CD4-positive, alpha-beta T cell treated with Interleukin-6 for 4 hours (primary cell): Measurements from ENCODE around the gene CAPRIN2.

Experiments used
- DNase-seq: peaks from one replicate; pipeline ENCODE4 v3.0.0-alpha.2; 2020; ENCODE audit warnings: mixed read lengths

CAPRIN2 gene, protein sequence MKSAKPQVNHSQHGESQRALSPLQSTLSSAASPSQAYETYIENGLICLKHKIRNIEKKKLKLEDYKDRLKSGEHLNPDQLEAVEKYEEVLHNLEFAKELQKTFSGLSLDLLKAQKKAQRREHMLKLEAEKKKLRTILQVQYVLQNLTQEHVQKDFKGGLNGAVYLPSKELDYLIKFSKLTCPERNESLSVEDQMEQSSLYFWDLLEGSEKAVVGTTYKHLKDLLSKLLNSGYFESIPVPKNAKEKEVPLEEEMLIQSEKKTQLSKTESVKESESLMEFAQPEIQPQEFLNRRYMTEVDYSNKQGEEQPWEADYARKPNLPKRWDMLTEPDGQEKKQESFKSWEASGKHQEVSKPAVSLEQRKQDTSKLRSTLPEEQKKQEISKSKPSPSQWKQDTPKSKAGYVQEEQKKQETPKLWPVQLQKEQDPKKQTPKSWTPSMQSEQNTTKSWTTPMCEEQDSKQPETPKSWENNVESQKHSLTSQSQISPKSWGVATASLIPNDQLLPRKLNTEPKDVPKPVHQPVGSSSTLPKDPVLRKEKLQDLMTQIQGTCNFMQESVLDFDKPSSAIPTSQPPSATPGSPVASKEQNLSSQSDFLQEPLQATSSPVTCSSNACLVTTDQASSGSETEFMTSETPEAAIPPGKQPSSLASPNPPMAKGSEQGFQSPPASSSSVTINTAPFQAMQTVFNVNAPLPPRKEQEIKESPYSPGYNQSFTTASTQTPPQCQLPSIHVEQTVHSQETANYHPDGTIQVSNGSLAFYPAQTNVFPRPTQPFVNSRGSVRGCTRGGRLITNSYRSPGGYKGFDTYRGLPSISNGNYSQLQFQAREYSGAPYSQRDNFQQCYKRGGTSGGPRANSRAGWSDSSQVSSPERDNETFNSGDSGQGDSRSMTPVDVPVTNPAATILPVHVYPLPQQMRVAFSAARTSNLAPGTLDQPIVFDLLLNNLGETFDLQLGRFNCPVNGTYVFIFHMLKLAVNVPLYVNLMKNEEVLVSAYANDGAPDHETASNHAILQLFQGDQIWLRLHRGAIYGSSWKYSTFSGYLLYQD

GRCh38 chr12:30754750-30755394 is at the start of gene CAPRIN2:
TSS of gene CAPRIN2 (minus strand) at chr12:30754951. CDS start at chr12:30753520, 1,431 bp downstream.
- DNase-seq: peak; percentile 97

- DNase-seq: no peak
Observed at GRCh38 chr12:30797689-30798088, 42.9 kb upstream of the CAPRIN2 start.

DNA sequence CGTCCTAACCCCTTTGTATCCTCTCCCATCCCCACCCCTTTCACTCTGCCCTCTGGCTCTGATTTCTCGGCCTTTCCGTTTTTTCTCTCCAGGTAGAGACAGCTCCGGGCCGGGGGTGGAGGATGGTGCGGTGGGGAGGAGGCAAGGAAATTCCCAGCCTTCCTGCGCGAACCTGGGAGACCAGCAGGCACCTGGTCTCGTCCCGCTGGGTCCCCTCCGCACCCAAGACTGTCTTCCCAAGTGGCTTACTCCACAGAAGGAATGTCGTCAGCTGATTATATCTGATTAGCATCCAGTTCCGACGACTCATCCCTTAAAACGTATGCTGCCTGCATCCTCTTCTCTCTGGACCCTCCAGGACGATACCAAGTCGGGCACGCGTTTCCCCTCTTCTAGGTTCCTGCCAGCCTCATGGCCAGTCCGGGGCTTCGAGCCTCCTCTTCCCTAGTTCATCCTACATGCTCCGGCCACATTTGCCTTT is 42.2 kb upstream of the CAPRIN2 start:
- no peak for DNase-seq

DNA sequence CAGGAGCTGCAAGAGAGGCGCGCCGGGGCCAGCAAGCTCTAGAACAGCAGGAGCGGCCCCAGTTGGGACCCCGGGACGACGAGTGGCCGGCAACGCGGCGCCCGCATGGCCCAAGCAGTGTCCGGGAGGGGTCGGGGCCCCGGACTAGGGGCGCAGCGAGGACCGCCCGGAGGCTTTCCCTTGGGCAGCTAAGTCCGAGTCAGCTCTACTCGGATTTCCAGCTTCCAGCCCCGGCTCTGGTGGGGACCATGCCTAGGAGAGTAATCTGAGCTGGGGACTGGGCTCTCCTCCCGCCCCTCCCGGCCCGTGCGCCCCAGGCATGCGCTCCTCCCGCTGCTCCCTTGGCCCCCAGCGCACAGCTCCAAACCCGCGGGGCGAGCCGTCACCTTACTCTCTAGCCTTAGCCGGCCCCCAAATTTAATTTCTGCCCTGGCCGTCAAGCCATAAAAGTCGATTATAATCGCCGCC is 41.6 kb upstream of the CAPRIN2 start:
- DNase-seq: no peak

DNA sequence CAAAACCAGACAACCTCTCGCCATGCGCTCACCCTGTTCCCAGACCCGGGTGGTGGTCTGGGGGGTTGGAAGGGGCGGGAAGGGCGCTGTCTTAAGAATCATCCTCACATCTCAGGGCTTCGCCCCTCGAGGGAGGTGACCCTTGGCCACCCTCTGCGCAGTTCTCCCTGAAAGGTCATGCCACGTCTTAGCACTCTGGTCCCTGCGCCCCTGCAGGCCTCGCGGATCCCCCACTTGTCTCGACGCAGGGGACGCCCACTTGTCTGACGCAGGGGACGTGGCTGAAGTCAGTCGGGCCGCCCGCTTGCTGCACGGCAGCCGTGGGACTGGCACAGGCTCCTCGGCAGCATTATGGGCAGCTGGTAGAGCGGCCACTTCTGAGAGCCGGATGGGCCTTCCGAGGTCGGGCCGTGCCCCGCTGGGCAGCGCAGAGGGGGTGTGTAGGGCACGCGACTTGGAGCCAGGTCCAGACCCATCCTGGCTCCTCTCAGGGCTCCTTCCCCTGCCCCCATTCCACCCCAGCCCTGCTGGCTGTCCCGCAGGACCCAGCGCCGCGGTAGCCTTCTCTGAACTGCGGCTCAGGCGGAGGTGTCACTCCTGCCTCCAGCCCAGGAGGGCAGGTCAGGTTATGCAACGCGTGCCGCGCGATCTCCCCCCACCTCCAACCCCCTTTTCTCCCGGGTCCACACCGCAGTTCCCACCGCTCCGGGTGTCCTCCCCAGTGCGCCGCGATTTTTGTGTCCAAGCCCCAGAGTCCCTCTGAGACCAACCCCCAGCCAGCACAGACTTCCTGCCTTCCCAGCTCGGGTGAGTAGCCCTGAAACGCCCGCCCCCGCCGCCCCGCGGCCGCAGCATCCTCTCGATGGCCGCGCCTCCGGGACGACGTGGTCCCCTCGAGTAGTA is 40.9 kb upstream of the CAPRIN2 start:
- DNase-seq: peak; percentile 37

DNA sequence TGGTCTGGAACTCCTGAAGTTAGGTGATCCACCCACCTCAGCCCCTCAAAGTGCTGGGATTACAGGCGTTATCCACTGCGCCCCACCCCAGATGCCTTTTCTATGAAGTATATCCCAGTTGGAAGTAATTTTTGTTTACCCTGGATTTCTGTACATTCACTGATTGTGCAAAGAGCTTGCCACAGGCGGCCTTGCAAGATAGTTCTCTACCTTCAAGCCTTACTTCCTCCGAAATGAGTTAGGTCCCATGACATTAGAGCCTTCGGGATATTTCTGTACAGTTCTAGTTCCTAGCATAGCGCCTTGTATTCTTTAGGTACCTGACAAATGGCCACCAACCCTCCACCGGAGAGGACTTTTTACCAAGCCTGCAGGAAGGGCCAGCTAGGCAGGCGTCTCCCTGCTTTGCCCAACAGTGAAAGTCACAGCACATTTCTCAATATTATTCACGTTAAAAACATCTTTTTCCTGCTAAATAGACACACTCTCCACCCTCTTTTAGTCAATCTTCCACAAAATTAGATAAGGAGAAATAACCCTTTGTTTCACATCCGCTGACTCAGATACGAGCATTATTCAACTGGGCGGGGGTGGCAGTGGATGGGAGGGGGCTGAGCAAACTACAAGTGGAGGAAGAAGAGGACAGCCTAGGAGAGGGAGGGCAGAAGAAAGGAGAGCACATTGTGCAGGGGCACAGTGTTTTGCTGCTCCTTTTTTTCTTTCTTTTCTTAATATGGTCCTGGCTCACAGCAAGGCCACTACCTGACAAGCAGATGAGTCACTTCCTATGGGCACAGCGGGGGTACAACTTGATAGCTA is 40.0 kb upstream of the CAPRIN2 start:
- DNase-seq: no peak

DNA sequence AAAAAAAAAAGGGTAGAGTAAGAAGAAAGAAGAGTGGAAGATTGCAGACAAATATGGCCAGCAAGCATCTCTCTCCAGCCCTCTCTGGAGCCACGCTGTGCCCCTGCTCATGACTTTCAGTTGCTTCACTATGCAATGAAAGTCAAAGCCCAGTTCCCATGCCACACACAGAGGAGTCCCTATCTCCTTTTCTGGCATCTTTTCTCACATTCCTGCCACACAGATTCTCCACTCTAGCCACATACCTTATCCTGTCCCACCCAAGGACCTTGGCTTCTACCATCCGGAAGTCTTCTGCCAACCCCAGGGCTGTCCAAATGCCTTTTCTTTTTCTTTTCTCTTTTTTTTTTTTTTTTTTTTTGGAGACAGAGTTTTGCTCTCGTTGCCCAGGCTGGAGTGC is 39.3 kb upstream of the CAPRIN2 start:
- no peak for DNase-seq

DNA sequence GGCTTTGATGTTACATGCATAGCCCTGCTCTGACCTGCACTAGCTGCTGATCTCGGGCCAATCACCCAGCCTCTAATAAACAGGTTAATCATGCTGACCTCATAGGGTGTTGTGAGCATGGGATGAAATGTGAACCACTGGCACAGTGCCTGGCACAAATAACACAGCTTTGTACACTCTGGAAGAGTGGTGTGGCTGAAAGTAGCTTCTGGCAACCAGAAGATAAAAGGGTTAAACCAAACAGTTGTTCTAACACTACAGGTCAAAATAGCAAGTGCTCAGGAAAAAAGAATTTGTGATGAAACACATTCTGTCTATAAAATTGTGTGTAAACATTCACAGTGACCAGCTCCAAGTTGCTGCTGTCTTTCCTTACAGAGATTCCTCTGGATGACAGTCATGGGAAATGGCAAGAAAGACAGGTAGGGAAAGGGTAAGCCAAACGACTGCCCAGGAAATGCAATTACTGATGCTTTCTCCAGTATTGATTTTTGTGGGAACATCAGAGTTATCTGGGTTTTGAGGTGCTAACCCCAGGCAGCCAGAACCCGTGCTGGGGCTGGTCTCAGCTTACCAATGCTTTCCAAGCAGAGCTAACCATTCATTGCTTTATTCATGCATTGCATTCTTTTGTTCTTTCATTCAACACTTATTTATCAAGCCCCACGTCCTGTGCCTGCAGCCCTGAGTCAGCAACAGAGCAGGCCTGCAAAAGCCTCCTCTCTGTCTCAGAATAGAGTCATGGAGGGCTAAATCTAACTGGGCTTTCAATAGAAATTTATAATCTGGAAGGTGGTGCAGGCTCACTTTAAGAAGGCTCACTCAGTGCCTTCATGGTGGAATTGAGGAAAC is 38.1 kb upstream of the CAPRIN2 start:
- DNase-seq: no peak

DNA sequence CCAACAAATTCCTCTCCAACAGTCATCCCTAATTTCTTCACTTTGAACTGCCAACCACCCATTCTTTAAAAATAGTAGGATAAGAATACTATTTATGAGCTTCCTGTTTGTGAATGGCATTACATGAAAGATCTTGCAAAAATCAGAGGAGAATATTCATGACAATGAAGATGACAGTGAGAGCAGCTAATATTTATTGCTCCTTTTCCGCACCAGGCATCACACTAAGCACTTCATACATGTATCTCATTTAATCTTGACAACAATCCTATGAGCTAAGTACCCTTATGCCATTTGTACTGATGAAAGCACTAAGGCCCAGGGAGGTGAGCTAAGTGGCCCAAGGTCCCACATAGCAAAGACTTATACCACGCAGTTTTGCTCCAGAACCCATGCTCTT is 37.3 kb upstream of the CAPRIN2 start:
- no peak for DNase-seq

GRCh38 chr12:30788754-30789153 is 34.0 kb upstream of the CAPRIN2 start:
- DNase-seq: no peak

DNA sequence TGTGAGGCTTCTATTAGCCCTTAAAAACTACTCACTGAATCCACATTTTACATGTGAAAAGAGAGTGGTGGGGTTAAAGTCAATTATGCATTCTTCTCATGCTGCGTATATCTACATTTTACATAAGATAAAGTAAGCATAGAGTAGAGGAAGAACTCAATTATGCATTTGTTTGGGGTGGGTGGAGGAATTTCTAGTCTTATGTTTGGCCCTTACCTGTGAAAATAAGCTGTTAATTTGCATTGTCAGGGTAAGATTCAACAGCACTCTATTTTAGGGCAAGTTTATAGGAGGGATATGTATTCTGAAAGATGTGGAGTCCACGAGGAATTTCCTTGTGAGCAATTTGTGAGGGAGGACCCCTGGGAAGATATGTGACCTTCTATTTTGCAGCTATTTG is 30.9 kb upstream of the CAPRIN2 start:
- DNase-seq: no peak

DNA sequence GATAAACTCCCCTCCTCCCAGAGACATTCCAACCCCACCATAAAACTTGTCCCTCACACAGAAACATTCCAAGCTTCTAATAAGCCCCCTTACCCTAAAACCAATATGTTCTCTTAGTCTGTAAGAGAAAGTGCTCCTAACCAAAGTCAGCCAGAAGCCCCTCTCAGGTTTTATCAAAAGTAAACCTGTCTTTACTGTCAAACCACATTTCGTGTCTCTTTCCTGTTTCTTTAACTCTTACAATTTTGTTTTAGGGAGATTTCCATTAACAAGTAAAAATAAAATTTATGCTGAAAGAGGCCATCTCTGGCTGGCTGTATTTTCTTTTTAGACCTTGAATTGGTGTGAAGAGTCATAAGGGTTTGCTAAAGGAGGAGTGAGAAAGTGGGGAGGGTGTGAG is 29.8 kb upstream of the CAPRIN2 start:
- DNase-seq: no peak

GRCh38 chr12:30783946-30784345 is 29.2 kb upstream of the CAPRIN2 start:
- no peak for DNase-seq

- no peak for DNase-seq
Observed at GRCh38 chr12:30782316-30783173, 27.8 kb upstream of the CAPRIN2 start.

GRCh38 chr12:30779578-30779977 is 24.8 kb upstream of the CAPRIN2 start:
- DNase-seq: no peak

DNA sequence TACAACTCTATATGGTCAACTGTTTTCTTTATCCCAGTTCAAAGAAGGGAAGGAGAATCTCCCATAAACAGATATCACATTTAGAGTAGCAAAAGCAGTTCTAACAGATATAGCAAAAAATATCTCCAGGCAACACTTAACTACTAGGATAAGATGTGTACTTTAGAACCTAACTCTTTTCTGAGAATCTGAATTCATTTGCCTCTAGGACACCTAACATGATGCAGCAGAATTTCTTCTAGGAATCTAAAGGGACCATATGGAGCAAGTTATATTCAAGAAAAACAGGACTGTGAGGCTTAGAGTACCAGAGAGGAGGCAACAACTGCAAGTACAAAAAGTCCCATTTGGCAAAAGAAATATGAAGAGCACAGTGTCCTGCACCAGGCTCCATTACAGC is 24.4 kb upstream of the CAPRIN2 start:
- DNase-seq: no peak

DNA sequence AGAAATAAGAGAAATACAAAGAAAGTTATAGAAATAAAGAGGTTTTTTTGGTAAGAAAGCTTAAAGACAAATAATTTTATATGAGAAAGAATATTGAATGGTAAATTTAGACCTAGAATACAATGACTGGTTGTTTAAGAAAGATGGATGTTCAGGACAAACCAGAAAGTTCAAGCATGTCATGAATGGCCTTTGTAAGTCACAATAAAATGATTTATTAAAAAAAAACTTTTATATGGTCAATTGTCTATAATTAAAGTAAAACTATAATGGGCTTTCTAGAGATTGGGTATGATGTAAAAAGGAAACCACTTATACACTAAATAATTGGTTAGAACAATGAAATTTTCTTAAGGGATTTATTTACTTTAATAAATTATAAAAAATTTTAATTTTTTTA is 19.8 kb upstream of the CAPRIN2 start:
- no peak for DNase-seq

DNA sequence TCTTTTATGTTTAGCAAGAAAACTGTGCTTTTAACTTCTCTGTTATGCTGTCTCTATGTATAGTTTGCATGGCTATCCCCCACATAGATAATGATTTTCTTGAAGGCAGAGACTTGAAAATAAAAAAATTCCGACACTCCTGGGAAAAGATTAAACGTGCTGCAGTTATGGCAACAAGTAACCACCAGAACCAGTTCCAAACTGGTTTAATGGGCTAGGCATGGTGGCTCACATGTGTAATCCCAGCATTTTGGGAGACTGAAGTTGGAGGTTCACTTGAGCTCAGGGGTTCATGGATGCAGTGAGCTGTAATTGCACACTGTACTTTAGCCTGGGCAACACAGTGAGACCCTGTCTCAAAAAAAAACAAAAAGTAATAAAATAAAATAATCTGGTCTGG is 15.1 kb upstream of the CAPRIN2 start:
- no peak for DNase-seq

- no peak for DNase-seq
Observed at GRCh38 chr12:30764251-30764650, 9.5 kb upstream of the CAPRIN2 start.
